ENCODE data around the gene CTU2. TPM values are rescaled to one million over a fixed set of nuclear protein-coding genes. Genes with fewer than 3 reads are reported as not detected.
A peak's percentile ranks its signal among the peaks of the same experiment; 100 is the strongest.

Gene CTU2
- total and polyA plus RNA-seq, 9 of the 15 experiments (the other 6 are each of a cell fraction or from before 2014, with no cell fraction given): 1.3 to 105 (median 23.2) TPM

GRCh38 chr16:88662222-88662842 lies 44.0 kb upstream of the CTU2 start (continued):
- TF ChIP-seq ARID3B (CRISPR knock-in tag; IDR thresholded peaks at IDR 0.05; ENCODE audit: borderline replicate concordance) (no peak), HDAC2 (IDR thresholded peaks at IDR 0.05) (peak; percentile 27; the same call in 1 of the 2 replicates), ZBTB9 (CRISPR knock-in tag; IDR thresholded peaks at IDR 0.05) (no peak), STAG1 (CRISPR knock-in tag; IDR thresholded peaks at IDR 0.05; ENCODE audit: borderline replicate concordance) (peak; percentile 53), ZNF740 (CRISPR knock-in tag; IDR thresholded peaks at IDR 0.05) (no peak; the same call in 1 of the 2 replicates), ZNF740 (tag; IDR thresholded peaks at IDR 0.05) (0 out of 4 replicates have a peak, but pooled peaks of 1 of the 2 experiments have one; percentile 29), SREBF2 (CRISPR knock-in tag; IDR thresholded peaks at IDR 0.05) (no peak), NFIC (IDR thresholded peaks at IDR 0.05) (0 out of 2 replicates have a peak, but pooled peaks have one; percentile 23), CUX1 (CRISPR knock-in tag; IDR thresholded peaks at IDR 0.05) (no peak), ID3 (CRISPR knock-in tag; IDR thresholded peaks at IDR 0.05) (no peak), ID3 (tag; IDR thresholded peaks at IDR 0.05) (0 out of 2 replicates have a peak, but pooled peaks have one; percentile 71), GATAD2B (IDR thresholded peaks at IDR 0.05; ENCODE audit: borderline replicate concordance) (peak; percentile 80; the same call in 1 of the 2 replicates), ESRRB (CRISPR knock-in tag; IDR thresholded peaks at IDR 0.05; ENCODE audit: borderline replicate concordance) (no peak), SMC3 (conservative IDR thresholded peaks at IDR 0.05; ENCODE audit: insufficient read depth, low read depth, low read length) (no peak), HMGN3 (IDR thresholded peaks at IDR 0.05; ENCODE audit: borderline replicate concordance, extremely low read depth, insufficient read length, low read depth, low read length) (no peak), ZNF143 (CRISPR knock-in tag; IDR thresholded peaks at IDR 0.05) (0 out of 2 replicates have a peak, but pooled peaks have one; percentile 45), TCF15 (CRISPR knock-in tag; IDR thresholded peaks at IDR 0.05) (no peak)
